ENCODE data around the gene MAGI2. TPM values are rescaled to one million over a fixed set of nuclear protein-coding genes. Genes with fewer than 3 reads are reported as not detected.
A peak's percentile ranks its signal among the peaks of the same experiment; 100 is the strongest.

The MAGI2 gene
- total RNA-seq, 2 donors from 2014 or later: 18.3 to 31.8 TPM

DNA sequence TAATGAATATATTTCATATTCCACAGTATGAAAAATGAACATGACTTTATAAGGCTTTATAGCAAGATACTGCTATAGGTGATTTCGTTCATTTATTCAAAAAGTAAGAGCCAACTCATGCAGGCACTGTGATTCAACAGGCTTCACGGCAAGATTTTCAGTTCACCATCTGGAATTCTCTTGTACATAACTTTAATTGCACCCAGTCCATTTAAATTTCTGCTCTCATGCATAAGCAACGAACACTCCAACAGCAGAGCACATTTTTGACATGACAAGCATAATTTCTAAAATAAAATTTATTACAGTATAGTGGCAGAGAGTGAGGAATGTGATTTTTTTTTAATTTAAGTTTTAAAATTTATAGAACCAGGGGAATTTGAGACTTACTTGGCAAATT, 1218.8 kb downstream of the MAGI2 start:
- no peak overlapping the region for H3K27ac ChIP-seq
- no peak overlapping the region for H3K4me3 ChIP-seq
- no peaks in the 10 kb centered on the region for H3K4me1 ChIP-seq (ENCODE audit: control insufficient read depth in 1 of 2, low read depth in 2 of 2)
- H3K9me3 ChIP-seq: no peaks in the 10 kb centered on the region
- H3K27me3 ChIP-seq (replicated peaks; ENCODE audit: insufficient read depth): no peaks in the 10 kb centered on the region
- no peak for TF ChIP-seq CTCF (IDR thresholded peaks at IDR 0.05)
- no peaks in the 10 kb centered on the region for H3K36me3 ChIP-seq
- no peak for DNase-seq (ENCODE audit: low spot score)
- ATAC-seq (ENCODE audit: insufficient number of reproducible peaks, low FRiP score, low read depth): no peak

GRCh38 chr7:78232806-78233205, 1220.7 kb downstream of the MAGI2 start:
- no peak overlapping the region for H3K27ac ChIP-seq
- no peaks in the 10 kb centered on the region for H3K36me3 ChIP-seq
- no peak for TF ChIP-seq CTCF (IDR thresholded peaks at IDR 0.05)
- no peaks in the 10 kb centered on the region for H3K4me1 ChIP-seq (ENCODE audit: control insufficient read depth in 1 of 2, low read depth in 2 of 2)
- no peak for ATAC-seq (ENCODE audit: insufficient number of reproducible peaks, low FRiP score, low read depth)
- H3K4me3 ChIP-seq: no peak overlapping the region
- no peaks in the 10 kb centered on the region for H3K9me3 ChIP-seq
- DNase-seq (ENCODE audit: low spot score): no peak
- H3K27me3 ChIP-seq (replicated peaks; ENCODE audit: insufficient read depth): no peaks in the 10 kb centered on the region

GRCh38 chr7:78226059-78226719, 1227.3 kb downstream of the MAGI2 start:
- TF ChIP-seq CTCF (IDR thresholded peaks at IDR 0.05): peak; percentile 49
- no peak for ATAC-seq (ENCODE audit: insufficient number of reproducible peaks, low FRiP score, low read depth)
- no peaks in the 10 kb centered on the region for H3K9me3 ChIP-seq
- H3K4me3 ChIP-seq: no peak overlapping the region
- peaks cover 10 to 31% of the 10 kb centered on the region in 2 donors for H3K4me1 ChIP-seq (ENCODE audit: control insufficient read depth in 1 of 2, low read depth in 2 of 2)
- no peak for DNase-seq (ENCODE audit: low spot score)
- no peaks in the 10 kb centered on the region for H3K27me3 ChIP-seq (replicated peaks; ENCODE audit: insufficient read depth)
- peak overlapping the region in 1 of 2 donors; percentile 32 for H3K27ac ChIP-seq
- H3K36me3 ChIP-seq: no peaks in the 10 kb centered on the region

- Histone ChIP-seq H3K27ac (peak overlapping the region in 1 of 2 donors; percentile 32), H3K9me3 (no peaks in the 10 kb centered on the region)
- no peak for TF ChIP-seq CTCF (IDR thresholded peaks at IDR 0.05)
Measured at GRCh38 chr7:78225534-78225933, 1227.9 kb downstream of the MAGI2 start.

GRCh38 chr7:78224923-78225322, 1228.5 kb downstream of the MAGI2 start:
- H3K27ac ChIP-seq: peak overlapping the region; percentile 20 to 32
- no peak overlapping the region for H3K4me3 ChIP-seq
- no peak for ATAC-seq (ENCODE audit: insufficient number of reproducible peaks, low FRiP score, low read depth)
- H3K4me1 ChIP-seq (ENCODE audit: control insufficient read depth in 1 of 2, low read depth in 2 of 2): peaks cover 10 to 31% of the 10 kb centered on the region in 2 donors
- no peak for DNase-seq (ENCODE audit: low spot score)
- H3K27me3 ChIP-seq (replicated peaks; ENCODE audit: insufficient read depth): no peaks in the 10 kb centered on the region
- no peaks in the 10 kb centered on the region for H3K9me3 ChIP-seq
- H3K36me3 ChIP-seq: no peaks in the 10 kb centered on the region
- TF ChIP-seq CTCF (IDR thresholded peaks at IDR 0.05): no peak

More at GRCh38 chr7:78225534-78225933, 1227.9 kb downstream of the MAGI2 start:
- Histone ChIP-seq H3K36me3 (no peaks in the 10 kb centered on the region), H3K4me1 (ENCODE audit: control insufficient read depth in 1 of 2, low read depth in 2 of 2) (peaks cover 10 to 31% of the 10 kb centered on the region in 2 donors), H3K27me3 (replicated peaks; ENCODE audit: insufficient read depth) (no peaks in the 10 kb centered on the region), H3K4me3 (peak overlapping the region; percentile 37)
- ATAC-seq (ENCODE audit: insufficient number of reproducible peaks, low FRiP score, low read depth): peak; percentile 58
- no peak for DNase-seq (ENCODE audit: low spot score)
